Islet precursor cell (in vitro differentiated cells): ENCODE results near the gene KIAA0753.

Source experiments
- DNase-seq: peaks from one replicate; pipeline ENCODE4 v3.0.0-alpha.2; 2018

KIAA0753 gene

GRCh38 chr17:6568184-6568758 lies 72.2 kb downstream of the KIAA0753 start:
- peak; percentile 54 for DNase-seq

- peak; percentile 94 for DNase-seq
Measured at GRCh38 chr17:6567528-6568183, 72.9 kb downstream of the KIAA0753 start.

- DNase-seq: no peak
Measured at GRCh38 chr17:6561446-6561845, 79.1 kb downstream of the KIAA0753 start.

GRCh38 chr17:6560496-6560895 lies 80.0 kb downstream of the KIAA0753 start:
- no peak for DNase-seq

GRCh38 chr17:6559753-6560215 lies 80.7 kb downstream of the KIAA0753 start:
- DNase-seq: no peak

GRCh38 chr17:6558932-6559752 lies 81.4 kb downstream of the KIAA0753 start:
- DNase-seq: no peak

- DNase-seq: no peak
Measured at GRCh38 chr17:6558276-6558675, 82.2 kb downstream of the KIAA0753 start.

- no peak for DNase-seq
Measured at GRCh38 chr17:6557040-6557438, 83.5 kb downstream of the KIAA0753 start.

- no peak for DNase-seq
Measured at GRCh38 chr17:6556121-6557039, 84.1 kb downstream of the KIAA0753 start, which contains the start of gene PITPNM3. PITPNM3 (minus strand) TSS chr17:6556555; CDS start chr17:6556406, 149 bp downstream.

- peak; percentile 79 for DNase-seq
Measured at GRCh38 chr17:6555331-6556120, 85.0 kb downstream of the KIAA0753 start.

- DNase-seq: no peak
Measured at GRCh38 chr17:6554871-6555330, 85.6 kb downstream of the KIAA0753 start.

GRCh38 chr17:6554342-6554741 lies 86.2 kb downstream of the KIAA0753 start:
- DNase-seq: no peak

GRCh38 chr17:6551869-6552531 lies 88.5 kb downstream of the KIAA0753 start:
- peak; percentile 72 for DNase-seq

GRCh38 chr17:6551356-6551755 lies 89.2 kb downstream of the KIAA0753 start:
- DNase-seq: no peak

- DNase-seq: no peak
Measured at GRCh38 chr17:6549384-6550036, 91.0 kb downstream of the KIAA0753 start.

- DNase-seq: no peak
Measured at GRCh38 chr17:6548578-6549330, 91.8 kb downstream of the KIAA0753 start.

- DNase-seq: no peak
Measured at GRCh38 chr17:6548034-6548433, 92.5 kb downstream of the KIAA0753 start.

- no peak for DNase-seq
Measured at GRCh38 chr17:6547336-6547735, 93.2 kb downstream of the KIAA0753 start.

- DNase-seq: no peak
Measured at GRCh38 chr17:6546069-6546718, 94.3 kb downstream of the KIAA0753 start.
